NCI-H510A (cell line): Measurements from ENCODE around the gene HIGD1A.

Experiments used
- DNase-seq: peaks from one replicate; lab custom pipeline; 2025; lab: John Stamatoyannopoulos, UW

The HIGD1A gene

GRCh38 chr3:42755681-42756578 is 48.4 kb downstream of the HIGD1A start:
- DNase-seq = no peak

- DNase-seq = no peak
These were observed 50.5 kb downstream of the HIGD1A start for GRCh38 chr3:42753757-42754156.

GRCh38 chr3:42752961-42753360 is 51.3 kb downstream of the HIGD1A start:
- DNase-seq = no peak

- no peak for DNase-seq
These were observed 51.8 kb downstream of the HIGD1A start for GRCh38 chr3:42752441-42752840.

GRCh38 chr3:42751609-42752008 is 52.7 kb downstream of the HIGD1A start:
- no peak for DNase-seq

- no peak for DNase-seq
These were observed 53.5 kb downstream of the HIGD1A start for GRCh38 chr3:42750834-42751233.

GRCh38 chr3:42749753-42750231 is 54.5 kb downstream of the HIGD1A start:
- no peak for DNase-seq

- no peak for DNase-seq
These were observed 55.1 kb downstream of the HIGD1A start for GRCh38 chr3:42749025-42749752.

- no peak for DNase-seq
These were observed 56.7 kb downstream of the HIGD1A start for GRCh38 chr3:42747581-42747980.

GRCh38 chr3:42746455-42747450 is 57.5 kb downstream of the HIGD1A start:
- DNase-seq = no peak

GRCh38 chr3:42745776-42746454 is 58.4 kb downstream of the HIGD1A start:
- no peak for DNase-seq

GRCh38 chr3:42745291-42745745 is 59.0 kb downstream of the HIGD1A start:
- no peak for DNase-seq

GRCh38 chr3:42743204-42743995 is 60.9 kb downstream of the HIGD1A start:
- DNase-seq = no peak

GRCh38 chr3:42742688-42743087 is 61.6 kb downstream of the HIGD1A start:
- DNase-seq = no peak

- no peak for DNase-seq
These were observed 62.0 kb downstream of the HIGD1A start for GRCh38 chr3:42742259-42742658.

GRCh38 chr3:42741796-42742195 is 62.5 kb downstream of the HIGD1A start:
- no peak for DNase-seq

GRCh38 chr3:42739401-42740158 is 64.7 kb downstream of the HIGD1A start:
- no peak for DNase-seq

- no peak for DNase-seq
These were observed 67.8 kb downstream of the HIGD1A start for GRCh38 chr3:42736531-42736930.

GRCh38 chr3:42736081-42736480 is 68.2 kb downstream of the HIGD1A start:
- no peak for DNase-seq

GRCh38 chr3:42735615-42736014 is 68.7 kb downstream of the HIGD1A start:
- DNase-seq = no peak
